Heart left ventricle (tissue), 16 donors: ENCODE data around the gene CCL4. TPM values are rescaled to one million over a fixed set of nuclear protein-coding genes. Genes with fewer than 3 reads are reported as not detected.
"Not testable (repeated sequence)": the region's sequence is repeated elsewhere in the genome, so short reads cannot be mapped to it uniquely, and the experiment has no call there.

Source experiments
- ATAC-seq, 4 donors: fragments of 200-7000 bp; cut with Tn5 transposase; one replicate each; pipeline ENCODE4 v1.9.1; 2020 to 2022; ENCODE audit warnings: moderate library complexity in 4 of 4, mild to moderate bottlenecking in 3 of 4, moderate number of reproducible peaks in 1 of 4
- DNase-seq, 5 donors: peaks; one replicate each; pipeline ENCODE4 v3.0.0-alpha.2; 2020
- H3K27ac ChIP-seq, 12 donors: fragments of 200-600 bp; sonication (generic) in 4 of 12; one replicate each; pipeline versions ENCODE4 v1.5.0 to v1.8.0; 2016 to 2022; ENCODE audit warnings: mild to moderate bottlenecking in 2 of 12
- H3K27me3 ChIP-seq, 9 donors: fragments of 200-600 bp; sonication (generic) in 2 of 9; one replicate each; pipeline versions ENCODE4 v1.5.1 to v1.8.0; 2016 to 2022; ENCODE audit warnings: mild to moderate bottlenecking in 3 of 9
- H3K36me3 ChIP-seq, 9 donors: fragments of 200-600 bp; sonication (generic) in 2 of 9; one replicate each; pipeline versions ENCODE4 v1.5.0 to v1.8.0; 2018 to 2022; ENCODE audit warnings: mild to moderate bottlenecking in 2 of 9
- H3K4me1 ChIP-seq, 12 donors: fragments of 200-600 bp; sonication (generic) in 4 of 12; one replicate each; pipeline versions ENCODE4 v1.5.0 to v1.8.0; 2016 to 2022; ENCODE audit warnings: mild to moderate bottlenecking in 3 of 12
- H3K4me3 ChIP-seq, 12 donors: fragments of 200-600 bp; sonication (generic) in 4 of 12; one replicate each; pipeline versions ENCODE4 v1.5.0 to v1.8.0; 2017 to 2022; ENCODE audit warnings: mild to moderate bottlenecking in 9 of 12, moderate library complexity in 4 of 12
- H3K9me3 ChIP-seq, 12 donors: fragments of 200-600 bp; sonication (generic) in 4 of 12; one replicate each; pipeline versions ENCODE4 v1.5.0 to v1.8.0; 2016 to 2022; ENCODE audit warnings: mild to moderate bottlenecking in 1 of 12
- CTCF ChIP-seq, 12 donors: fragments of 200-600 bp; sonication (generic) in 4 of 12; IDR thresholded peaks; one replicate each; pipeline versions ENCODE4 v1.5.0 to v1.8.0; 2018 to 2022; ENCODE audit warnings: antibody characterized with exemption in 12 of 12, mild to moderate bottlenecking in 5 of 12
- POLR2A ChIP-seq, 2 donors: fragments of 450-650 bp; IDR thresholded peaks; one replicate each; pipeline ENCODE4 v1.6.1; 2017; ENCODE audit warnings: antibody characterized with exemption in 2 of 2, mild to moderate bottlenecking in 2 of 2, moderate library complexity in 2 of 2
- WGBS, 4 donors: extraction: QIAGEN DNeasy Blood & Tissue Kit in 2 of 4; methylation state at CpG; one replicate each; pipeline versions ENCODE4 v1.1.5 to v1.1.7; 2013 to 2018; 5-methylcytosine and 5-hydroxymethylcytosine counted together
- intact Hi-C, 10 donors: fragments of 100-400 bp; cut with DNase I; formaldehyde crosslinking; loops; one replicate each; pipeline versions ENCODE4 v1.11.1 to v1.14.2; 2022
- long read RNA-seq, 3 donors: library from polyadenylated mRNA; unstranded; transcript quantifications; one replicate each; pipeline ENCODE4 v2.0.0, GENCODE V29; 2020 to 2021
- polyA plus RNA-seq, 2 donors: library from polyadenylated mRNA; stranded (reverse); fragments of 200-250 nt; gene quantifications; one replicate each; pipeline ENCODE4 v1.2.3, GENCODE V29; 2013
- total RNA-seq, 9 donors: library from RNA; depleted of rRNA in 2 of 9; stranded (reverse); fragments of >200 nt in 2 of 9; fragmentation: NEBNext Ultra II Directional in 3 of 9; extraction: Animal tissue kit (Norgen Biotek cat#: 25700) in 3 of 9; gene quantifications; one replicate each; pipeline versions ENCODE4 v1.1.0 to v1.2.4, GENCODE V29; 2016 to 2023
- donor health status: ischemic (EF 13 %, LVEDD 7.1; RV severe dilation, severe dysfunction).
- donor health status: healthy with polysubstance abuse.
- donor health status: DM: no; HTN: yes; CAD: no.
- donor health status: DM: no; HTN: no; CAD: no.
- donor health status: ischemic (EF 25% LVEDD 6.9; RV normal size, moderate dysfunction).
- donor health status: ischemic (EF 25% LVEDD 5.7; RV mildly dilated, moderate dysfunction).
- donor health status: healthy.
- donor health status: DM: yes; HTN: yes; CAD: no.
- donor health status: ischemic (EF 35%, LVEDD 5.7; RV mildly dilated, moderate dysfunction).
- donor health status: nonischemic (EF 11% LVEDD 7.7; RV severe dilation, severe dysfunction).
- donor health status: DM: yes; HTN: yes; CAD: no.
- donor health status: PGD.
- donor health status: ischemic (EF 29% LVEDD 5.4; RV normal size, mild dysfunction).
- donor health status: nonischemic (EF 23%, LVEDD 6.1; RV moderate dilation, normal function).

Gene CCL4
- total RNA-seq (10 to 100 TPM in 2 of 9 donors, 1 to 10 TPM in 2, under 1 TPM in 2, not detected in 3; 0.29 to 23.9 (median 1.5) TPM), polyA plus RNA-seq (1 to 10 TPM in 1 of 2 donors, under 1 TPM in 1; 0.72 to 1.2 TPM)
- long read RNA-seq, donor 1: 0 reads
- long read RNA-seq, donor 2: 0 reads
- long read RNA-seq, donor 3, partial matches to known transcripts: 0 of 1 reads
- long read RNA-seq, donor 3, other reads (novel, unspliced or antisense): 0 of 1 reads

GRCh38 chr17:36103401-36103975 is at the start of gene CCL4:
Gene CCL4, plus strand, starts transcription at chr17:36103827. Its CDS starts 79 bp downstream, at chr17:36103906.
- peak within 1 kb of the TSS in 2 of 12 donors; percentile 13 to 64 for H3K27ac ChIP-seq
- peak; percentile 20 to 86 (median 61) for ATAC-seq
- 55 to 59% (median 58%) methylated on average over 6 of the region's 6 CpGs for WGBS, 4 donors
- H3K9me3 ChIP-seq, H3K36me3 ChIP-seq, DNase-seq, H3K27me3 ChIP-seq, intact Hi-C loops: not testable (repeated sequence)
- H3K4me3 ChIP-seq: peak within 1 kb of the TSS in 1 of 12 donors; percentile 43
- H3K4me1 ChIP-seq: peaks cover 0 to 40% (median 0%) of the 10 kb centered on the region in 12 donors

GRCh38 chr17:36055171-36055570 is 48.5 kb upstream of the CCL4 start:
- peaks cover 0 to 21% (median 7%) of the 10 kb centered on the region in 12 donors for H3K9me3 ChIP-seq
- intact Hi-C loops: no loop called here
- peak overlapping the region in 1 of 12 donors; percentile 32 for H3K27ac ChIP-seq
- ATAC-seq (no peak), DNase-seq (no peak)
- H3K36me3 ChIP-seq: no peaks in the 10 kb centered on the region
- H3K4me3 ChIP-seq: no peak overlapping the region
- H3K4me1 ChIP-seq: peaks cover 0 to 19% (median 0%) of the 10 kb centered on the region in 12 donors
- no peak for TF ChIP-seq CTCF (IDR thresholded peaks at IDR 0.05)
- TF ChIP-seq POLR2A (IDR thresholded peaks at IDR 0.05): no peak
- H3K27me3 ChIP-seq: no peaks in the 10 kb centered on the region
- 87 to 91% (median 87%) methylated on average over 2 of the region's 2 CpGs for WGBS, 4 donors

- Histone ChIP-seq H3K4me3 (no peak overlapping the region), H3K9me3 (peaks cover 0 to 13% (median 4%) of the 10 kb centered on the region in 12 donors), H3K36me3 (no peaks in the 10 kb centered on the region), H3K4me1 (peaks cover 0 to 19% (median 0%) of the 10 kb centered on the region in 12 donors), H3K27ac (peak overlapping the region in 1 of 12 donors; percentile 32), H3K27me3 (no peaks in the 10 kb centered on the region)
- DNase-seq (no peak), ATAC-seq (no peak)
- intact Hi-C loops: no loop called here
- WGBS, 4 donors: 81 to 88% (median 84%) methylated on average over 4 of the region's 4 CpGs
- TF ChIP-seq CTCF (IDR thresholded peaks at IDR 0.05): no peak
- TF ChIP-seq POLR2A (IDR thresholded peaks at IDR 0.05): no peak
Observed at GRCh38 chr17:36055921-36056520, 47.6 kb upstream of the CCL4 start.

- peak overlapping the region in 1 of 12 donors; percentile 19 for H3K27ac ChIP-seq
- ATAC-seq (no peak), DNase-seq (no peak)
- H3K9me3 ChIP-seq: no peaks in the 10 kb centered on the region
- H3K27me3 ChIP-seq: no peaks in the 10 kb centered on the region
- intact Hi-C loops: no loop called here
- no peak overlapping the region for H3K4me3 ChIP-seq
- H3K4me1 ChIP-seq: peaks cover 0 to 19% (median 0%) of the 10 kb centered on the region in 12 donors
- no peak for TF ChIP-seq POLR2A (IDR thresholded peaks at IDR 0.05)
- H3K36me3 ChIP-seq: no peaks in the 10 kb centered on the region
Observed at GRCh38 chr17:36057911-36058310, 45.7 kb upstream of the CCL4 start.

- WGBS, 4 donors: 84 to 86% (median 85%) methylated on average over 7 of the region's 7 CpGs
- DNase-seq: no peak
- TF ChIP-seq CTCF (IDR thresholded peaks at IDR 0.05) (no peak), POLR2A (IDR thresholded peaks at IDR 0.05) (no peak)
- Histone ChIP-seq H3K27ac (no peak overlapping the region), H3K27me3 (no peaks in the 10 kb centered on the region), H3K36me3 (no peaks in the 10 kb centered on the region), H3K4me1 (peaks cover 0 to 19% (median 0%) of the 10 kb centered on the region in 12 donors), H3K4me3 (no peak overlapping the region), H3K9me3 (no peaks in the 10 kb centered on the region)
- intact Hi-C loops: no loop called here
- ATAC-seq: no peak
Observed at GRCh38 chr17:36059406-36059805, 44.2 kb upstream of the CCL4 start.
